ENCODE measurements around the gene MYO15B.

- TF ChIP-seq, protein P1, sequence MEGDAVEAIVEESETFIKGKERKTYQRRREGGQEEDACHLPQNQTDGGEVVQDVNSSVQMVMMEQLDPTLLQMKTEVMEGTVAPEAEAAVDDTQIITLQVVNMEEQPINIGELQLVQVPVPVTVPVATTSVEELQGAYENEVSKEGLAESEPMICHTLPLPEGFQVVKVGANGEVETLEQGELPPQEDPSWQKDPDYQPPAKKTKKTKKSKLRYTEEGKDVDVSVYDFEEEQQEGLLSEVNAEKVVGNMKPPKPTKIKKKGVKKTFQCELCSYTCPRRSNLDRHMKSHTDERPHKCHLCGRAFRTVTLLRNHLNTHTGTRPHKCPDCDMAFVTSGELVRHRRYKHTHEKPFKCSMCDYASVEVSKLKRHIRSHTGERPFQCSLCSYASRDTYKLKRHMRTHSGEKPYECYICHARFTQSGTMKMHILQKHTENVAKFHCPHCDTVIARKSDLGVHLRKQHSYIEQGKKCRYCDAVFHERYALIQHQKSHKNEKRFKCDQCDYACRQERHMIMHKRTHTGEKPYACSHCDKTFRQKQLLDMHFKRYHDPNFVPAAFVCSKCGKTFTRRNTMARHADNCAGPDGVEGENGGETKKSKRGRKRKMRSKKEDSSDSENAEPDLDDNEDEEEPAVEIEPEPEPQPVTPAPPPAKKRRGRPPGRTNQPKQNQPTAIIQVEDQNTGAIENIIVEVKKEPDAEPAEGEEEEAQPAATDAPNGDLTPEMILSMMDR (IDR thresholded peaks at IDR 0.05; ENCODE audit: low read length), result no peak
- TF ChIP-seq EZH2 (IDR thresholded peaks at IDR 0.05; ENCODE audit: borderline replicate concordance, low read length), result no peak
Measured at GRCh38 chr17:75575197-75575596, 12.4 kb upstream of the MYO15B start.
